HG03442 (cell line): ENCODE data around the gene SLC1A7.
"Not testable (repeated sequence)": the region's sequence is repeated elsewhere in the genome, so short reads cannot be mapped to it uniquely, and the experiment has no call there.

Source experiments
- ATAC-seq: cut with Tn5 transposase; IDR thresholded peaks from one replicate; pipeline ENCODE4 v1.9.1; 2021; ENCODE audit warnings: mild to moderate bottlenecking, moderate library complexity; ENCODE audit not compliant: unreplicated experiment

Gene SLC1A7

DNA sequence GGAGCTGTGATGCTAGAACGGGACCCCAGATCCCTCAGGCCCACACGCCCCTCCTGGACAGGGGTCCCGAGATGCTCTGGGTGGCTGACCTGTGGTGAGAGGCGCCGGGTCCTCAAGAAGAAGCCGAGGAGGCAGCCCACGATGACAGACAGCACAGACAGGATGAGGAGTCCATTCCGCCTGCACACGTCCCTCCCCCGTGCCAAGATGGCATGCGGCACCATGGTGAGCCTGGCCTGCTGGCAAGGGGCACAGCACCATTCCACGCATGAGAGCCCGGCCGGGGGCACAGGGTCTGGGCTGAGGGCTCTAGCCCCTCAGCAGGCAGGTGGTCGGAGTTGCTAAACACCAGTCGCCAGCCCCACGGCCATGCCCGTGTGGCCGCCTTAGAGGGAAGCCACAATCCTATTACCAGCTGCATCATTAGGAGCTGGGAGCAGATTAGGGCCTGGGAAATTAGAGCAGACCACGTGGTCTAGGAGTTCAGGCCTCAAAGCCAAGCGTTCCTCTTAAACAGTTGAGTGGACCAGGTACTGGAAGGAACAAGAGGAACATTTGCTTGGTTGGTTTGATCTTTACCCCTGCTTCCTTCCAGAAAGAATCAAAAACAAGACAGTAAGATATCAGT is at the start of gene SLC1A7:
Gene SLC1A7 (minus strand): TSS at position 413 of the 628 bp plus-strand sequence. CDS start 189 bp downstream, at position 224.
- no peak for ATAC-seq

- ATAC-seq = no peak
These were observed 47.8 kb upstream of the SLC1A7 start for GRCh38 chr1:53190210-53190611.

DNA sequence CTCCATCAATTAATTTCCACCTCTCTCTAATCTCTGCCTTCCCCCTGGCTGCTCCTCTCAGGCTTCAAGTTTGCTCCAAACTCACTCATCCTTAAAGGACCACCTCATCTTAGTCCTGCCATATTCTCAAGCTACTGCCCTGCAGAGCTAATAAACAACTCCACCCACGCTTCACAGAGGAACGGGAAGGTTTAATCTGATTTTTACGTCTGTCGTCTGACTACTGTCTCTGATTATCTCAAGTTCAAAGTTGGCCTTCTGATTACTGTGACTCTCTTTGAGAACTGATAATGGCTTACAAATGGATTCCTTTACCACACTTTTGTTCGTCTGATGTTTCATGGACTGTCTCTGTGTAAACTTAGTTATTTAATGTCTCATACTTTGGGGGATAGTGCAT is 46.6 kb upstream of the SLC1A7 start:
- ATAC-seq = no peak

DNA sequence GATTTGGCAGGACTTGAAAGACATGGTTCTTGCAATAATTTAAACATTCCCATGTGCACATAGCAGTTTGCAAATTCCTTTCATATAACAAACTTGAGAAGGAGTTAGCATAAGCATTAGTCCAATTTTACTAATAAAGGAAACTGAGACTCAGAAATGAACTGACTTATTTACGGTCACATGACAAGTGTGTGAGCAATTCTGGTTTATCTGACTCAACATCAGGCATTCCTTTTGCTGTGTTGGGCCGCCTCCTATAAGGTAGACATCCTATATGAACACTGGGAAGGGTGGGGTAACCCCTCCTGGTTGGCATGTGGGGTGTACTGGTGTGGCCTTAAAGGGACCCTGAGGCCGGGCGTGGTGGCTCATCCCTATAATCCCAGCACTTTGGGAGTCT is 45.7 kb upstream of the SLC1A7 start:
- no peak for ATAC-seq

- ATAC-seq = no peak
These were observed 45.0 kb upstream of the SLC1A7 start for GRCh38 chr1:53187401-53187800.

- no peak for ATAC-seq
These were observed 44.1 kb upstream of the SLC1A7 start for GRCh38 chr1:53186533-53186932.

DNA sequence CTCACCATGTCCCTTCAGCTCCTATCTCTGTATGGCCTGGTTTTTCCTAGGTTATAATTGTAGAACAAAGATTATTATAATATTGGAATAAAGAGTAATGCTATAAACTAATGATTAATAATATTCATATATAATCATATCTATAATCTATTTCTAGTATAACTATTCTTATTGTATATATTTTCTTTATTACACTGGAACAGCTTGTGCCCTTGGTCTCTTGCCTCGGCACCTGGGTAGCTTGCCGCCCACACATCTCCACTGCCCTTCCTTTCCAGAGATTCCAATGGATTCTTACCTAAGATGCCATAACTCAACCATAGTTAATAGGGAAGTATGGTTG is 43.5 kb upstream of the SLC1A7 start:
- ATAC-seq = not testable (repeated sequence)

GRCh38 chr1:53183095-53183990 is 40.9 kb upstream of the SLC1A7 start:
- ATAC-seq = no peak

- ATAC-seq = no peak
These were observed 40.3 kb upstream of the SLC1A7 start for GRCh38 chr1:53182716-53183094.

DNA sequence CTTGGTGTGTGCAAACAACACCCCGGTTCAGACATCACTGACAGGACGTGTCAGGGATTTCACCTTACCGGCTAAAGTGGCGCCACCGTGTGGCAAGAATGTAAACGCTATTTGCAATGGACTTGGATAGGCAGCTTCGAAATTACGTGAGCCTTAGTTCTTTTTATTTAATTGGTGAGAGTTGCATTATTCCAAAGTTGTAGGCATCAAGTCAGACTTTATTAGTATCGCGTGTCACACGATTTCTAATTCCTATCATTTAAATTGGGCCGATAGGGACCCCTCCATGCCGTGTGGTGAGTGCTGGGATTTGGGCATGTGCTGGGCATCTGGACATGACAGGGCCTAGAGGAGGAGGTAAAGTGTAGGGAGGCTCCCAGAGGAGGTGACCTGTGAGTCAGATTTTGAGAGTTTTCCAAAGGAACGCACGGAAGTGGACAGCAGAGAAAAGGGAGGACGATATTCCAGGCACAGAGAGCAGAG is 39.7 kb upstream of the SLC1A7 start:
- ATAC-seq = no peak

DNA sequence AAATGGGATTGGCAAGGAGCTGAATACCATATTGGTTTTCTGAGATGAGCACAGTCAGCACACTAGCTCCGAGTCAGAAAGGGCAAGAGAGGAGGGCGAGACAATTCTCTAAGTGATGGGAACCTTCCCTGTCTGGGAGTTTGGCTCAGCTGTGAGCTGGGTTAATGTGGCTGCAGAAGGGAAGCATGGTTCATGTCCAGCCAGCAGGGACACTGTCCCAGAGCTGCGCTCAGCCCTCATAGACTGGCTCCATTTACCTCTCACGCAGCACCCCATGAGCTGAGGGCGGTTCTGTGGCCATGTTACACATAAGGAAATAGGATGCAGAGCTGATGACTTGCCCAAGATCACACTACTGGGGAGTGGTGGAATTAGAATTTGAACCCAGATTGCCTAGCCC is 38.5 kb upstream of the SLC1A7 start:
- no peak for ATAC-seq

DNA sequence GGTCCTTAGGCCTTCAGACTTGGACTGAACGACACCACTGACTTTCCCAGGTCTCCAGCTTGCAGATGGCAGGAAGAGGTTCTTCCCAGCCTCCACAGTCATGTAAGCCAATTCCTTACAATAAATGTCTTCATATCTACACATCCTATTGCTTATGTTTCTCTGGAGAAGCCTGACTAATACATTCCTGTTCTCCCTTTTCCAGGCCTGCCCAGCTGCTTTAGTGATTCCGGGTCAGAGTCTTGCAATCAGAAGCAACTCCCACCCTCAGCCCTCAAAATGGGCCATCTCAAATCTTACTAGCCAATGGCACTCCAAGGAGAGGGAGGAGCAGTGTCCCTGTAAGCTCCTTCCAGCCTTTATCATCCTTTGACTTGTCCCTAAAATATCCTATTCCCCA is 37.8 kb upstream of the SLC1A7 start:
- no peak for ATAC-seq

GRCh38 chr1:53176452-53177208 is 34.2 kb upstream of the SLC1A7 start:
- no peak for ATAC-seq

DNA sequence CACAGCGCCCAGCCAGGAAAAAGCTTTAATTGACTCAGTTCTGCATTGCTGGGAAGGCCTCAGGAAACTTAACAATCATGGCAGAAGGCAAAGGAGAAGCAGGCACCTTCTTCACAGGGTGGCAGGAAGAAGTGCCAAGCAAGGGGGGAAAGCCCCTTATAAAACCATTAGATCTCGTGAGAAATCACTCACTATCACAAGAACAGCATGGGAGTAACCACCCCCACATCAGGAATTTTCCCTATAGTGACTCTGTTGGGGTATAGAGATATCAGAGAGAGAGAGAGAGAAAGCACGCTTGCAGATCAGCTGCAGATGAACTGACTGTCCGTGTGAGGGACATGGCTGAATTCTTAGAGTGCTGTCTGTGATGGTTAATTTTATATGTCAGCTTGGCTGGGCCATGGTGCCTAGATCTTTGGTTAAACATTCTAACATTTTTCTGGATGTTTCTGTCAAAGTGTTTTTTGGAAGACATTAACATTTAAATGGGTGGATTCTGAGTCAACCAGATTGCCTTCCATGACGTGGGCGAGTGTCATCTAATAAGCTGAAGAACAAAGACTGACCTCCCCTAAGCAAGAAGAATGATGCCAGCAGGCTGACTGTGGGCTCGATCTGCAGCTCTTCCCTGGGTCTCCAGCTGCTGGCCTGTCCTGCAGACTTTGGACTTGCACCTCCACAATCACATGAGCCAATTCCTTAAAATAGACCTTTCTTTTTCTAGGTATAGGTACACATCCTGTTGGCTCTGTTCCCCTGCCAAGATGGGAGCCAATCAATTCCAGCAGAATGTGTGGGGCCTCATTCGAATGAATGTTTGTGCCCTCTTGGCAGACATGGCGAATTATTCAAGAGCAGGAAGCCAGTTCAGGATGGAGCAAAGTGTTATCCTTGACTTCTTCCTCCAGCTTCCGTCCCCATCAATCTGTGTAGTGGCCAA is 32.8 kb upstream of the SLC1A7 start:
- no peak for ATAC-seq

DNA sequence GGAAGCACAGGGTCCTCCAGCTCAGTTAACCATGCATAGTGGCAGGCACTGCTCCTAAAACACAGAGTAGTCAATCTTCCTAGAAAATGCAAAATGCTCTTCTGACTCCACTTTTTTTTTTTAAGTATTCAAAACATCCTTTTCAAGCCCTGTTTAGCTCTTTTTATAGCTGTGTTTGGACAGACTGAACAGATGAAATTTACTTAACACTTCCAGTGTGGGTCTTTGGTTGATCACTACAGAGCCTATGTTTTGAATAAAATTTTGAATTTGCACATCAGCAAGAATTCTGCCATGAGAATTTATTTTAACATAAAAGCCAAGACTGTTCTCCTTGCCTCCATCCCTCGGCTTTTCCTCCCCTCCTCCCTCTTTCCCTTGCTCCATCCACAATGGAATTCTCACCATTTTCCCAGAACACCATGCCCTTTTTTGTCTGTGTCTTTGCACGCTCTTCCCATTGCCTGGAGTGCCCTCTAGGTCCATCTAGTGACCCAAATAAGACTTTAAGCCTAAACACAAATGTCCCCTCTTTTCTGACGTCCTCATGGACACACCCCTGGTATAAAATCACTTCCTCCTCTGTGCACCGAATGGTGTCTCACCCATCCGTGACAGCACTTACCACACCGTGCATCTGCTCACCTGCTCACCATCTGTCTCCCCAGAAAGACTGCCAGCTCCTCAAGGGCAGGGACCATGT is 30.1 kb upstream of the SLC1A7 start:
- ATAC-seq = no peak

- ATAC-seq = no peak
These were observed 24.5 kb upstream of the SLC1A7 start for GRCh38 chr1:53166912-53167311.

GRCh38 chr1:53166366-53166765 is 23.9 kb upstream of the SLC1A7 start:
- ATAC-seq = no peak

DNA sequence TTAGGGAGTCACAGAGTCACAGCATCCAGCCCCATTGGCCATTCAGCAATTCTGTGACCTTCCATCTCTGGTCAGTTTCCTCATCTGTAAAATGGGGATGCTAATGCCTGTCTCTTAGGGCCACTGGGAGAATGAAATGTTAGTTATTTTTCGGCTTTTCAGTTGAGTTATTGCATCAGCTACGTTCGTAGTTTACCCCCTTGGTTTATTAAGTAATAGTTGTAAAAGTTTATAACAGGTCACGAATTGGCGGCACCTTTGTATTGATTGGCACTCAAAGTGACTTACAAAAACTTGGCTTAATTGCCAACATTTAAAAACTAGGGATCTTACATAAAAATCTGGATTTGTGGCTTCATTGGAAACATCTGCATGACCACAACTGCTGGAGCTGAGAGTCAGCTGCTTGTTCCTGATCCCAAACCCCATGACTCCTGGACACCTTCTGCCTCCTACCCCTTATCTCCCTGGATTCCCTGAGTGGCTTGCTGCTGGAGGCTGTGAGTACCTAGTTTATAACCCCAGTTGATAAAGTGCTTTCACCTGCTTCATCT is 23.0 kb upstream of the SLC1A7 start:
- no peak for ATAC-seq

- ATAC-seq = no peak
These were observed 20.9 kb upstream of the SLC1A7 start for GRCh38 chr1:53163291-53163768.
